HG03460 (cell line): Measurements from ENCODE around the gene CPPED1.

ENCODE experiments used
- ATAC-seq: cut with Tn5 transposase; IDR thresholded peaks from one replicate; pipeline ENCODE4 v1.9.1; 2021; ENCODE audit not compliant: unreplicated experiment

CPPED1 gene

DNA sequence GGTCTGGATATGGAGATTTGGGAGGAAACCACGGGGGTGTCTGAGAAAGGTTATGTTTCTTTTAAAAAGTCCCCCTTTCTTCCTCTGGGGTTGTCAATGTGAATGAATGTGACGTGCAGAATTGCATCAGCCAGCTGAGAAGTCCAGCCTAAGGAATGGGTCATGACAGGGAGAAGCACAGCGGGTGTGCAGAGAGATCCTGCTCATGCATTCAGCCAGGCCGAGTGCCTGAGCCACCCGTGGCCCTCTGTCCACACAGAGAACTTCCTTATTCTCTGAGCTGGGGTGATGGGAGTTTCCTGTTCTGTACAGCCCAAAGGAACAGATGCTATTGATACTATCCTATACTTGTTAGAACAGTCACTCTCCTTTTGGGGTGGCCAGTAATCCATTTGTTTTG, 117.9 kb downstream of the CPPED1 start:
- no peak for ATAC-seq

DNA sequence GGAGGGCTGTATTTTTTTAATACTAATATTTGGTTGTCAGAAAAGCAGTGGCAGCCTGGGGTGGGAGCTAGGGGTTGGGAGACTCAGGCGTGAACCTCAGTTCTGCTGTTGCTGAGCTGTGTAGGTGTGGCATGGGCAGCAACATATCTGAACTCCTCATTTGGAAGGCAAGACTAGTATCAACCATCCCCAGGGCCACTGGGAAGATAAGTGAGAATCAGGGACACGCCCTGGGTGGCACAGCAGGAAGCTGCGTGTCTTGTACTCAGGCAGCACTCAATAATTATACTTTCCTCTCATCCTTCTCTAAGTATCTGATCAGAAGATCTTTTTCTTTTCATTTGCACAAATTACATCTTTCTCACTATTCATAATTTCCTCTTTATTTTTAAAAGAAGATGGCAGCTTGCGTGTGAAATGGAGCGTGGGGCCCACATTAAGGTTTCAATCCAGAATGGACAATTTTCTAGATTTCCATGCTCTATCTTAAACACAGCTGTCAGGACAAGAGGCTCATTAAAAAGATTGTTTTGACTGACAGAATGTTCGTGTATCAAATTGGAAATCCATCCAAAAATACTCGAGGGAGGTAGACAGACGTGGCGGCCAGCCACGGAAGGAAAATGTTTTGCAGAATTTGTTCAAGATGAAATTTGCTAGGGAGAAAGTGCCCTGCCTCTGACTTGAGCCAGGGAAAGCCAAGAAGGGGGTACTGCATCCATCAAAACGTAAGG, 121.1 kb downstream of the CPPED1 start:
- no peak for ATAC-seq

DNA sequence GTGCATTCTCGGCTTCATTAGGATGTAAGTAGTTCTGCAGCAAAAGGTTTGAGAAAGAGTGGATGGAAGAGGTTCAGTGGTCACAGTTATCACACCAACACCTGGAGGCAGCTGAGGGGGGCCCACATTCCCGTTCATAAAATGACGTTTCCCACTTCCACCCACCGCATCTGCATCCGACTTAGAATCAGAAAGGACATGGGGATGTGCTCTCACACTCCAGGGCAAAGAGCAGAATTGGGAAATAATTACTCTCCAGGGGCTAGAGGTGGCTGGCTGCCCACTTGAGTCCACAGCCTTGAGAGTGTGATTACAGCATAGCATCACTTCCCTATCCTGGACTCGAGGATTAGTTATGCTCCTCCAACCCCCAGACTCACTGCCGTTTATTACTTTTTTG, 122.0 kb downstream of the CPPED1 start:
- no peak for ATAC-seq

DNA sequence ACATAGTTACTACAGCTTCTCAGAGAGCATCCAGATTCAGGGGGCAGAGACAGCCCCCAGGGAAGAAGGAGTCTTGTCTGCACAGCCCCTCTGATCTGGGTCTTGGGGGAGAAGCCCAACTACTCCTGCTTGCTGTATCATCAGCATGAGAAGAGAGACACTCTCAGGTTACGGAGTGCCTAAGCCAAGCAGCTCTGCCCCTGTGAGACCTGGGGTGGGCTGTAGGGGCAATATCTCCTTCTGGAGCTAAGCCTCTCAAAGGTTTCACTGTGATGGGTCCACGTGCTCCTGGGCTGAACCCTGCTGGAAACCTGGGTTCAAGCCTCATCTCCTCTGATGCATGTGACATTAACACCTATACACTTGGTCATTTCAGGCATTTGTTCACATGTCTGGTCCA, 123.2 kb downstream of the CPPED1 start:
- no peak for ATAC-seq

DNA sequence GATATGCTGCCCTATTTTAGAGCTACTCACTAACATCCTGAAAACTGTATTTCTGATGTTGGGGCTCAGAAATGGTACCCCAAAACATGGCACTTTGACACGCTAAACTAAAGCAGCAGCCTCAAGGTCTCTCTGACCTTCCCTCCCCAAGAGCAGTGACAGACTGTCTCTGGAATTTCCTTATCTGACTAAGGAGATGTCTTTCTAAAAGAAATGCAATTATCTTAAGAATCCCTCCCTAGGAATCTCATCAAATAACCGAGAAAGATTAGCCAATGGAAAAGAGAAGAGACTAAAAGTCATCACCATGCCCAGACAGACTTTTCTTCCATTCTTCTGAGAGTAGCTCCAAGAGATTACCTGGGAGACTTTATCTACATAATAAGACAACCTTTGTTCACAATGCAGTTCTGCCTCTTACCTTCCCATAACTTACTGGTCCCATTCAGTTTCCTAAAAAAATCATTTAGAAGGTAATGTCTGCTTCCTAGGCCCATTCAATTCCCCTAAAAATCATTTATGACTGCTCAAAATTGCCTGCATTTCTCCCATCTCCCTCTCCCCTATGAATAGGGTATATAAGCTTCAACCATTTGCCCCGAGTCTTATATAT, 123.9 kb downstream of the CPPED1 start:
- no peak for ATAC-seq

DNA sequence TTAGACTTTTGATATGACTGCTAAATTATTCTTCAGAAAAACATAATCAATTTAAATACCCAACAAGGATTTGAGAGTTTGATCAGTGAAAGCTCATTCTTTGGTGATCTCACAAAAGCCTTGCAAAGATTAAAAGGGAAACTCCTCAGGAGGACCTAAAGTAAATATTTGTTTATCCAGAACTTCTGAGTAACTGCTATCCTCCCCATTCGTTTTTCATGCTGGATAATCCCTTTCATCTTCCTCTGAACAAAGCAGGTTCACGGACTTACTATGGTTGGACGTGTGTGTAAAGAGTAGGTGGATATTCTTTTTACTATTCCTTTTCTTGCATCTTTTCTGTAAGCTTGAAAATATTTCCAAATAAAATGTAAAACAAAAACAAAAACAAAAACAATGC, 124.7 kb downstream of the CPPED1 start:
- ATAC-seq = no peak

DNA sequence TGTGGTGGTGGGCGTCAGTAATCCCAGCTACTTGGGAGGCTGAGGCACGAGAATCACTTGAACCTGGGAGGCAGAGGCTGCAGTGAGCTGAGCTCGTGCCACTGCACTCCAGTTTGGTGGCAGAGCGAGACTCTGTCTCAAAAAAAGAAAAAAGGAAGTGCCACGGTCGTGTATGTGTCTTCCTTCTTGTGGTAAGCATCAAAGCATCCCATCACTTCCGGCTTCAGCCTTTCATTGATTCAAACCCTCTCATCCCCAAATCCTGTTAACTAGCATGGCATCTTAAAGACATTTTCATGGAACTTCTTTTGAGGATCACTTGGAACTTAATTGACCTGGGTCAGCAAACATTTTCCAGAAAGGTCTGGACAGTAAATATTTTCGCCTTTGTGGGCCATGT, 126.2 kb downstream of the CPPED1 start:
- ATAC-seq = no peak

DNA sequence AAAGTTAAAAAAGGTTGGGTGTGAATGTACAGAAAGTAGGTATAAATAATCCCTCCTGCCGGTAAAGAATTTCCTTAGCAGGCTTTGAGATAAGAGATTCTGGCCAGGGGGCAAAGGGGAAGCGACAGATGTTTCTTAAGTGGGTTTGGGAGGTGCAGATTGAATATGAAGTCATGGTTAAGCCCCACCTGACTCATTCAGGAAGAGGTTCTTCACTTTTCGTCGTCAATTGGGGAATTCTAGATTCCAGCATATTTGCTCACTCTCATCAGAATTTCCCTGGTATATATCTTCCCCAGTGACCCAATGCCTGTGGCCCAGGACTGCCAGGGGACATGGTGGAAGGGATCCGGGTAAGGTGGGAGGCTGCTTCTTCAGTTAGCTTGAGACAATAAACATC, 127.8 kb downstream of the CPPED1 start:
- ATAC-seq = no peak

DNA sequence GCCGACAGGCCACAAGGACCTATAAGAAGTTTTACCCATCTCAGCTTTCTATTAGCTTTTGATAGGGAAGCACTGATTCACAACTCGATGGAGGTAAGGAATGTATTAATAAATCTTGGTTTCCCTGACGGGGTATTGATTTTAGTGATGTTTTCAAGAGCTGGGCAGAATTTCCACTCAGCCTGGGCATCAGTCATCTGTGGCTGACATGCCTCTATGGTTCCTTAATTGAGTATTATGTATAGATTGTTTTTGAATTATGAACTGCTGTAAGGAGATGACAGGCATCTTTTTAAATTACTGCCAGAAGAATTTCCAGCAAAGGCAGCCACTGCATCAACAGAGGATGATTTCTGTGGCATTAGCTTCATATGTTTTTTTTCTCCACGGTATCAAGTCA, 128.6 kb downstream of the CPPED1 start:
- no peak for ATAC-seq

DNA sequence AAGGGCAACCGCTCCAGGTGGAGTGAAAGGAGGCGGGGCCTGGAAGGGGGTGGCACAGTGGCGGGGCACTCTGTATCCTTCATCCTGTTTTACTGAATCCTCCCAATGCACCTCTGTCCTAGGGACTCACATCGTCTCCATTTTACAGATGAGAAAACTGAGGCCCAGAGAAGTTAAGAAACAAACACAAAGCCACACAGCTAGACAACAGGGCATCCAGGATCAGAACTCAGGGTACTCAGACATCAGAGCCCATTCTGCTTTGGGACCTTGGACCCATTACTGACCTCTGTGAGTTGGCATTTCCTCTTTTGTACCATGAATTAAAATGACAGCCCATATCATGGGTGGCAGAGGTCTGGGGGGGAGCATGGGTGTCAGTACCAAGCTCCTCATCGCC, 129.2 kb downstream of the CPPED1 start:
- no peak for ATAC-seq

DNA sequence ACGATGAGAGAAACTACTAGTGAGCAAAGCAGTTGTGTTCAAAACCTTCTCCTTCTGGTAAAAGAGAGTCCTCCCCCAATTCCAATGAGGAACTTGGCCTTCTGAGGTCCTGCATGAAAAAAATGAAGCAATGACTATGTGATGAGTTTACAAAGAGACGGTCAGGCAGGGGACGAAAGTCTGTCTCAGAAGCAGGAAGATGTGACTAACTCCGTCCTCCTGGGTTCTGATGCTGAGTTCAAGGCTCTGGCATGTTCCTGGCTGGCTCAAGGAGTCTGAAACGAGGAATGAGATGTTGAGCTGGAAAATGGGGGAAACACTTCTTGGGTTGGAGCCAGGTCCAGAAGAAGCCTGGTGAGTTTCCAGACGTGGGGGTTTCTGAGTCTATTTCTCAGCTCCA, 129.6 kb downstream of the CPPED1 start:
- no peak for ATAC-seq

DNA sequence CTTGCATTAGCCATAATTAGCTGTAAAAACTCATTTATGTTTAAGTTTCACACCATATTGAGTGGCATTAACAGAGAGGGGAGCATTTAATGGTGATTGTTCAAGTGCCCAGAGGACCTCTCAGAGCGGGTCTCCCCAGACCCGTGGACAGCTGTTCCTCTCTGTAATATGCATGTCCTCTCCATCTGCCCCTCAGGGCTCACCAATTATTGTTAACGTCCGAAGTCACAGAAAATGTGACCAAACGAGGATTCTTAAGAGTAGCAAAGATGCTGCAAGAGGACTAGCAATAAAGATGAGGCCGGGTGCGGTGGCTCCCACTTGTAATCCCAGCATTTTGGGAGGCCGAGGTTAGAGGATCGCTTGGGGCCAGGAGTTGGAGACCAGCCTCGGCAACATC, 130.2 kb downstream of the CPPED1 start:
- no peak for ATAC-seq

DNA sequence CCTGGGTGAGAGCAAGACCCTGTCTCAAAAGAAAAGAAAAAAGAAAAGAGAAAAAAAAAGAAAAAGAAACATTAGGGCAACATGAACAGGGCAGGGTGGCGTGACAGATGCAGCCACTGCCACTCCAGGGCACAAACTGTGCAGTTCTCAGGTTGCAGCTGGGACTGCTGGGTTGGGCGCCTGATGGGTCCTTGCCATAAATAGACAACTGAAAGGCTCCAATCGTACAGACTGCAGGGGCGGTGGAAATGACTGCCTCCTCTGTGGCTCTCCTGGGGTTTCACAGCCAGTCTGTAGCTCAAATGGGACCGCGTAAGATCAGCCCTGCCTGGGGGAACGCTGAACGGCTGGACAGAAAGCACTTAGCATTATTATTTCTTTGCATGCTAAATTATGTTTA, 130.7 kb downstream of the CPPED1 start:
- ATAC-seq = no peak

DNA sequence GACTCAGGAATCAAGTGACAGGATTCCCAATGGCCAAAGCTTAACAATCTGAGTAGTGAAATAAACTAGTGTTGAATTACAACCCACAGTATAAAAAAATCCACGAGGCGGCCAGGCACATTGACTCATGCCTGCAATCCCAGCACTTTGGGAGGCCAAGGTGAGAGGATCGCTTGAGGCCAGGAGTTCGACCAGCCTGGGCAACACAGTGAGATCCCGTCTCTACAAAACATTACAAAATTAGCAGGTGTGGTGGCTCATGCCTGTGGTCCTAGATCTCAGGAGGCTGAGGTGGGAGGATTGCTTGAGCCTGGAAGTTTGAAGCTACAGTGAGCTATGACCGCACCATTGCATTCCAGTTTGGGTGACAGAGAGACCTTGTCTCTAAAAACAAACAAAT, 133.8 kb downstream of the CPPED1 start:
- no peak for ATAC-seq

DNA sequence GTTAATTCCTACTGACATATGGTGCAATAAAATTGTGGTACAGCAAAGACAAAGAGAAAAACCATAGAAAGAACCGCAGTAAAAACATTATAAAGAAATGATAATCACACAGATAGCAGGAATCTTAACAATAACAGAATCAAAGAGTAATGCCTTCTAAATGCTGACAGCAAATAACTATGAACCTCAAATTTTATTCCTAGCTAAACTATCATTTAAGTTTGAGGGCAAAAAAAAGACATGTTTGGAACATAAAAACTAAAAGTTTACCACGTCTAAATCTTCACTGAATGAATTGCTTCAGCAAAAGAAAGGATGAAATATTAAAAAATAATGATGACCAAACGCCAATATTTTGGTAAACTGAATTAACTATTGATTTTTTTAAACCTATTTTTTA, 135.8 kb downstream of the CPPED1 start:
- ATAC-seq = no peak

DNA sequence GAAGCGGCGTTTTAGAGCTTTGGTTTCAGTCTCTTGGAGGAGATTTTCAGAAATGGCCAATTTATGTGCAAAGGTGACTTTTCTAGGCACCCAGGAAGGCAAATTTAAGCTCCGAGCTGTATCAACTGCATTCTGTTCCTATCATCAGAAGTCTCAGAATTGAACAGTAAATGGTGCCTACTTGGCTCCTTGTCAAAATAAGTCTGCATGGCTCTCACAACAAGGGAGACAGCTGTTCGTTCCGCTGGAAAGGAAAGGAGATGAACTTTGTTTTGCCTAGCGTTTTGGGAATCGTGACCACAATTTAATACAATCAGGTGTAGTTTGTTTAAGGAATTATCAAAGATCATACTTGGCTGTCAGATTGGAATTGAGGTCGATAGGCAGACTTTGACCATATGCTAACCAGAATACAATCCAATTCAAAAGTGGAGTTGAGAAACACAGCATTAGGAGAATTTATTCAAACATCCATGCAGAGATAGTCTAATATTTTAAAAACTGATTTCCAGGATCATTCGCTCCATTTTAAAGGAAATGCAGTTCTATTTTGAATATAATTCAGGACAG, 139.4 kb downstream of the CPPED1 start:
- ATAC-seq = no peak

DNA sequence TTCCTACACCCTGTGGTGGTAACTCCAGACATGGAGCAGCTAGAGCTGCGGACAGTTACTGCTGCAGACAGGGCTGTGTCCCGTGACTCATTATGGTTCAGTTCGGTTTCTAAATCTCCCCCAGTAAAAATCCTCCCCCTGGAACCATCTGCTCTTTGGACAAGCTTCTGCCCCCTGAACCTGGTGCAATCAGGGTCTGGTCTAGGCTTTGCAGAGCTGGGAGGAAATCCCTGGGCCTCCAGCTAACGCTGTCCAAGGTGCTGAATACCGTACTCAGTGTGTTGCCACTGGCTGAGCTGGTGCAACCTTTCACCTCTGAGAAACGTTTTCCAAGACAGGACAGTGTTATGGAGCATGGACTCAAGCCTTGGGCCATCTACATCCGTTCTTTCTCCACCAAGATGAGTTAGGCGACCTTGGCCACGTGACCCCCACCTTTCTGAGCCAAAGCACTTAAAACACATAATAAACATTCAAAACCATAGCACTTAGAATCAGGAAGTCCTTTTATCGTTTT, 142.0 kb downstream of the CPPED1 start:
- no peak for ATAC-seq

DNA sequence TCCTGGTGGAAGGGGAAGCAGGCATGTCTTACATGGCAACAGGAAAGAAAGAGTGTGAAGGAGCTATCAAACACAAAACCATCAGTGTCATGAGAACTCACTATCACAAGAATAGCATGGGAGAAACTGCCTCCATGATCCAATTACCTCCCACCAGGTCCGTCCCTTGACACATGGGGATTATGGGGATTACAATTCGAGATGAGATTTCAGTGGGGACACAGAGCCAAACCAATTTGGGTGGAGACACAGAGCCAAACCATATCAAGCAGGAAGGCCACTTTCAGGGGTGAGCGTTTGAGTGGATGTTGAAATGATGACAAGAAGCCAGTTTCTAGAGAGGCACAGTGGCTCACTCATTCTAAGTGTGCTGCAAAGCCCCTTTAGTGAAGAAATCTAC, 143.8 kb downstream of the CPPED1 start:
- ATAC-seq = no peak

DNA sequence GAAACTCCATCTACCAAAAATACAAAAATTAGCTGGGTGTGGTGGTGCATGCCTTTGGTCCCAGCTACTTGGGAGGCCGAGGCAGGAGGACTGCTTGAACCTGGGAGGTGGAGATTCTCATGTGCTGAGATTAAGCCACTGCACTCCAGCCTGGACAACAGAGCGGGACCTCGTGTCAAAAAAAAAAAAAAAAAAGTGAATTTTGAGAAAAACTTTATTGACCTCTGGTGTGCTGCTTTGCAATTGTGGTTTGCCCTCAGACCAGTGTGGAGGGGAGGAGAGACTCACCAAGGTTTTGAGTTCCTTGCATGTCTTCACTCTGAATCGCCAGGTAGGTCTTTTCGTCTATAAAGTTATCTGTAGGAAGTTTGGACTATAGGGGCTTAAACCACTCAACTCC, 145.2 kb downstream of the CPPED1 start:
- no peak for ATAC-seq

DNA sequence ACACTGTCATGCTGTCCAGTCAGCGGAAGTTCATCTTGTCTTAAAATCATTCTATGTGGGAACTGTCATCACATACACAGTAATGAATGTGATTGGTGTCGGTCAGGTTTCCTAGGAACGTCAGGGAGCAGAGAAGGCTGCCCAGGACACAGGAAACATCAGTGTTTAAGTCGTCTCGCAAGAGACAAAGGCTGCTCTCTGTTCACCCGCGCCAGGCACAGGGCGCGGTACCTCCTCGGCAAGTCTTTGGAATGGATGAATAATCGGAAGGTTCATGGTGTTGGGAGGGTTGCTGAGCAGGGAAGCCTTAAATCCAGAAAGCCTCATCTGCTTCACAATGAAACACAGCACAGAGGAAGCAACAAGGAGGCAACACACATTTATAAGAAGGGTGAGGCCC, 148.2 kb downstream of the CPPED1 start:
- no peak for ATAC-seq

DNA sequence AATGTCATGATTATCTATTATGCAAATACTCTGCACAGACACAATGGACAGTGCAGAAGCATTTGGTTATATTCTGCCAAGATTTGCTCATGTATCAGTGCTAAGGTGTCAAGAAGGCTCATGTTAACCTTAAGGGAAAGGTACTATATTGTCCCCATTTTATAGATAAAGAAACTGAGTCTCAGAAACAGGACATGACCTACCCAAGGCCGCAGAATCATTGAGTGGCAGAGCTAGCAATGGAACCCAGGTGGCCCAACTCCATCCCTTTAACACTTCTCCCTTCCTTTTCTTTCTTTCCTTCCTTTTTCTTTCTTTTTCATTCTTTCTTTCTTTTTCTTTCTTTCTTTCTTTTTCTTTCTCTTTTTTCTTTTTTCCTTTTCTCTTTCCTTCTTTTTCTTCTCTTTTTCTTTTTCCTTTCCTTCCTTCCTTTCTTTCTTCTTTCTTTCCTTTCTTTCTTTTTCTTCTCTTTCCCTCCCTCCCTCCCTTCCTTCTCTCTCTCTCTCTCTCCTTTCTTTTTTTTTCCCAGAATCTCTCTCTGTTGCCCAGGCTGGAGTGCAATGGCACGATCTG, 149.8 kb downstream of the CPPED1 start:
- no peak for ATAC-seq

DNA sequence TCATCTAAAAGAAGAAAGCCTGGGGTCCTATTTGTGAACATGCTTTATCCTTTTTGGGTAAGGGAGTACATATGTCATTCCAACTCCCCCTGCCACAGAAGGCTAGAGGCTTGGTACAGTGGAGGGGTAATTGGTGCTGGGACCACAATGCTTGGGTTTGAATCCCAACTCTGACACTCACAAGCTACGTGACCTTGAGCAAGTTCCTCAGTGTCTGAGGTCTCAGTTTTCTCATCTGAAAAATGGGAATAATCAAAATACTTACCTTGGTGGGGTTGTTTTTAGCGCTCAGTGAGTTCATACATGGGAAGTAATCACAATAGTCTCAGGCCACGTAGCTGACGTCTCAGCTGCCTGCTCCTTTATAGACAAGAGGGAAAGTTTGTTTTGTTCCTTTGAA, 150.8 kb downstream of the CPPED1 start:
- ATAC-seq = no peak
